Fibroblast of mammary gland (primary cell): ENCODE results near the gene FANCG.

Experiments
- DNase-seq: peaks from one replicate; pipeline ENCODE4 v3.0.0-alpha.2; 2010; ENCODE audit warnings: low read depth
- H3K4me3 ChIP-seq: 2 replicates; pipeline ENCODE4 v1.5.1; 2011; ENCODE audit warnings: low read depth, mild to moderate bottlenecking, low read length, moderate library complexity; ENCODE audit not compliant: control insufficient read depth
- CTCF ChIP-seq: conservative IDR thresholded peaks from 2 replicates; pipeline ENCODE4 v1.5.1; 2011; ENCODE audit warnings: low read depth, low read length, inconsistent platforms; ENCODE audit not compliant: control insufficient read depth, insufficient read depth

FANCG gene

GRCh38 chr9:35102769-35103659, 23.3 kb upstream of the FANCG start, which contains the start of gene STOML2:
Gene STOML2 (minus strand): TSS chr9:35103131. CDS start chr9:35103094, 37 bp downstream.
- H3K4me3 ChIP-seq = peak within 1 kb of the TSS; percentile 87
- DNase-seq = peak; percentile 97
- TF ChIP-seq CTCF = no peak

- TF ChIP-seq CTCF = no peak
- peak overlapping the region; percentile 87 for H3K4me3 ChIP-seq
- DNase-seq = peak; percentile 17
These were observed 22.7 kb upstream of the FANCG start for GRCh38 chr9:35102465-35102768.

GRCh38 chr9:35097573-35097972, 17.8 kb upstream of the FANCG start:
- no peak for TF ChIP-seq CTCF
- no peak for DNase-seq
- no peak overlapping the region for H3K4me3 ChIP-seq

GRCh38 chr9:35096035-35096849, 16.5 kb upstream of the FANCG start, which contains the start of gene PIGO:
Gene PIGO (minus strand): TSS chr9:35096591. CDS start chr9:35095565, 1,026 bp downstream.
- DNase-seq = peak; percentile 74
- H3K4me3 ChIP-seq = peak within 1 kb of the TSS; percentile 99

GRCh38 chr9:35091536-35091935, 11.8 kb upstream of the FANCG start:
- no peak for TF ChIP-seq CTCF

More at GRCh38 chr9:35096035-35096849, 16.5 kb upstream of the FANCG start, which contains the start of gene PIGO:
- TF ChIP-seq CTCF = peak; percentile 83

GRCh38 chr9:35089434-35089833, 9.7 kb upstream of the FANCG start:
- DNase-seq = no peak
- no peak for TF ChIP-seq CTCF
- no peak overlapping the region for H3K4me3 ChIP-seq

More at GRCh38 chr9:35091536-35091935, 11.8 kb upstream of the FANCG start:
- DNase-seq = no peak
- no peak overlapping the region for H3K4me3 ChIP-seq
